Mucosa of stomach (tissue), 1 donor: ENCODE measurements around the gene SELL.
"Not testable (repeated sequence)": the region's sequence is repeated elsewhere in the genome, so short reads cannot be mapped to it uniquely, and the experiment has no call there.

Experiments used
- H3K27me3 ChIP-seq: one replicate; pipeline ENCODE4 v1.7.0; 2013; ENCODE audit warnings: mild to moderate bottlenecking, low read length; ENCODE audit not compliant: control insufficient read depth, insufficient read depth
- H3K36me3 ChIP-seq: one replicate; pipeline ENCODE4 v1.7.0; 2013; ENCODE audit warnings: low read length; ENCODE audit not compliant: control insufficient read depth, insufficient read depth
- H3K4me1 ChIP-seq: one replicate; pipeline ENCODE4 v1.7.0; 2013; ENCODE audit warnings: mild to moderate bottlenecking, low read length; ENCODE audit not compliant: control insufficient read depth, insufficient read depth
- H3K4me3 ChIP-seq: one replicate; pipeline ENCODE4 v1.7.0; 2013; ENCODE audit warnings: low read length
- H3K9ac ChIP-seq: one replicate; pipeline ENCODE4 v1.7.0; 2013; ENCODE audit warnings: mild to moderate bottlenecking, low read length, moderate library complexity
- H3K9me3 ChIP-seq: one replicate; pipeline ENCODE4 v1.7.0; 2013; ENCODE audit warnings: mild to moderate bottlenecking, low read length, moderate library complexity; ENCODE audit not compliant: control insufficient read depth
- donor health status: Pancreatic carcinoma.

Gene SELL

DNA sequence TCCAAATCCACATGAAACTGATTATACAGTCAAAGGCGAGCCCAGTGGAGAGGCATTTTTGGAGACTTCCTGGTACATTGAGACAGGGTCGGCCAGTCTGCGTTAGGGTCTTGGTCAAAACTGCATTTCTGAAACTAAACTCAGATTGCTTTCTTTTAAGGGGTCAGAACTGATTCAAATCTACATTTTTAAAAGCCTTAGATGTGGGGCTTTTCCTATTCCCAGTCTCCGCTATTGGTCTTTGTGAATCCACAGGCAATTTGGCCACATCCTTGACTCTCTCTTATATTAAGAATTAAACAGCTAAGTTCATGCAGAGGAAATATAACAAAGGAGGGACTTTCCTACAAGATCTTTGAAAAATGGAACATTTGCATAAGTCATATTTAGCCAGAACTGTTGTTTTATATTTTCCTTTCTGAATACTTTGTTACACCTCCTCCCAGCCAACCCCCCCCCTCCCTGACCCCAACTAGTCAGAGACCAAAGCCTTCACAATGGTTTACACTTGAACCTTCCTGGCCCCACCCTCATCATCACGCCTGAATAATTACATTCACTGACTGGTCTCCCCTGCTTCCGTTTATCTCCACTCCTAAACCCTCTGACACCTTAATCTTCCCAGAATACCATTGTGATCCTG, 30.9 kb downstream of the SELL start:
- H3K4me1 ChIP-seq, result no peaks in the 10 kb centered on the region
- H3K9me3 ChIP-seq, result no peaks in the 10 kb centered on the region
- H3K4me3 ChIP-seq, result no peak overlapping the region
- H3K9ac ChIP-seq, result no peak overlapping the region
- H3K36me3 ChIP-seq, result no peaks in the 10 kb centered on the region
- peaks cover 3% of the 10 kb centered on the region for H3K27me3 ChIP-seq

- Histone ChIP-seq H3K9me3 (no peaks in the 10 kb centered on the region), H3K9ac (no peak overlapping the region), H3K4me1 (no peaks in the 10 kb centered on the region), H3K4me3 (no peak overlapping the region), H3K27me3 (peaks cover 3% of the 10 kb centered on the region), H3K36me3 (no peaks in the 10 kb centered on the region)
Observed at GRCh38 chr1:169679692-169680091, 31.7 kb downstream of the SELL start.

- no peaks in the 10 kb centered on the region for H3K4me1 ChIP-seq
- no peak overlapping the region for H3K4me3 ChIP-seq
- H3K9me3 ChIP-seq, result no peaks in the 10 kb centered on the region
- no peak overlapping the region for H3K9ac ChIP-seq
- no peaks in the 10 kb centered on the region for H3K36me3 ChIP-seq
- H3K27me3 ChIP-seq, result no peaks in the 10 kb centered on the region
Observed at GRCh38 chr1:169676001-169676400, 35.4 kb downstream of the SELL start.

GRCh38 chr1:169670836-169671235, 40.6 kb downstream of the SELL start:
- Histone ChIP-seq H3K9me3 (no peaks in the 10 kb centered on the region), H3K4me1 (no peaks in the 10 kb centered on the region), H3K27me3 (no peaks in the 10 kb centered on the region), H3K36me3 (no peaks in the 10 kb centered on the region), H3K9ac (no peak overlapping the region), H3K4me3 (no peak overlapping the region)

DNA sequence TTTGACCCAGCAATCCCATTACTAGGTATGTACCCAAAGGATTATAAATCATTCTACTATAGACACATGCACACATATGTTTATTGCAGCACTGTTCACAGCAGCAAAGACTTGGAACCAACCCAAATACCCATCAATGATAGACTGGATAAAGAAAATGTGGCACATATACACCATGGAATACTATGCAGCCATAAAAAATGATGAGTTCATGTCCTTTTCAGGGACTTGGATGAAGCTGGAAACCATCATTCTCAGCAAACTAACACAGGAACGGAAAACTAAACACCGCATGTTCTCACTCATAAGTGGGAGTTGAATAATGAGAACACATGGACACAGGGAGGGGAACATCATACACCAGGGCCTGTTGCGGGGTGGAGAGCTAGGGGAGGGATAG, 41.2 kb downstream of the SELL start:
- H3K27me3 ChIP-seq, H3K4me3 ChIP-seq, H3K4me1 ChIP-seq, H3K36me3 ChIP-seq, H3K9ac ChIP-seq, H3K9me3 ChIP-seq: not testable (repeated sequence)

DNA sequence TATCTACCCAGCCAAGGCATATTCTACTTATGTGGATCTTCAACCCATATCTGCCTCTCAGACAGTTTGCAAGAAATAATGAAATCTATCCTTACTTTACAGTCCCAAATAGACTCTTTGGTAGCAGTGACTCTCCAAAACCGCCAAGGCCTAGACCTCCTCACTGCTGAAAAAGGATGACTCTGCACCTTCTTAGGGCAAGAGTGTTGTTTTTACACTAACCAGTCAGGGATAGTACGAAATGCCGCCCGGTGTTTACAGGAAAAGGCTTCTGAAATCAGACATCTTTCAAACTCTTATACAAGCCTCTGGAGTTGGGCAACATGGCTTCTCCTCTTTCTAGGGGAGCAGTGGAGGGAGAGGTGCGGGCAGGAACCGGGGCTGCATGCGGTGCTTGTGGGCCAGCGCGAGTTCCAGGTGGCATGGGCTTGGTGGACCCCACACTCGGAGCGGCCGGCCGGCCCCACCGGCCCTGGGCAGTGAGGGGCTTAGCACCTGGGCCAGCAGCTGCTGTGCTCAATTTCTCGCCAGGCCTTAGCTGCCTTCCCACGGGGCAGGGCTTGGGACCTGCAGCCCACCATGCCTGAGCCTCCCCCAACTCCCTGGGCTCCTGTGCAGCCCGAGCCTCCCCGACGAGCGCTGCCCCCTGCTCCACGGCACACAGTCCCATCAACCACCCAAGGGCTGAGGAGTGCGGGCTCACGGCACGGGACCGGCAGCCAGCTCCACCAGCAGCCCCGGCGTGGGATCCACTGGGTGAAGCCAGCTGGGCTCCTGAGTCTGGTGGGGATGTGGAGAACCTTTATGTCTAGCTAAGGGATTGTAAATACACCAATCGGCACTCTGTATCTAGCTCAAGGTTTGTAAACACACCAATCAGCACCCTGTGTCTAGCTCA, 43.5 kb downstream of the SELL start:
- not testable (repeated sequence) for H3K9me3 ChIP-seq, H3K4me1 ChIP-seq, H3K27me3 ChIP-seq, H3K9ac ChIP-seq, H3K36me3 ChIP-seq, H3K4me3 ChIP-seq

DNA sequence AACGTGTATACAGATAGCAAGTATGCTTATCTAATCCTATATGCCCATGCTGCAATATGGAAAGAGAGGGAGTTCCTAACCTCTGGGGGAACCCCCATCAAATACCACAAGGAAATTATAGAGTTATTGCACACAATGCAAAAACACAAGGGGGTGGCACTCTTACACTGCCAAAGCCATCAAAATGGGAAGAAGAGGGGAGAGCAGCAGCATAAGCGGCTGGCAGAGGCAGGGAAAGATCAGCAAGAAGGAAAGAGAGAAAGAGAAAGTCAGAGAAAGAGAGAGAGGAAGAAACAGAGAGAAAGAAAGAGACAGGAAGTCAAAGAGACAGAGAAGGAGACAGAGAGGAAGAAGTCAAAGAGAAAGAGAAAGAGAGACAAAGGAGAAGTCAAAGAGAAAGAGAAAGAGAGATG, 44.2 kb downstream of the SELL start:
- H3K27me3 ChIP-seq, H3K9ac ChIP-seq, H3K4me3 ChIP-seq, H3K36me3 ChIP-seq, H3K4me1 ChIP-seq, H3K9me3 ChIP-seq: not testable (repeated sequence)

GRCh38 chr1:169662680-169663079, 48.7 kb downstream of the SELL start:
- H3K9ac ChIP-seq, H3K9me3 ChIP-seq, H3K4me1 ChIP-seq, H3K27me3 ChIP-seq, H3K4me3 ChIP-seq, H3K36me3 ChIP-seq: not testable (repeated sequence)

DNA sequence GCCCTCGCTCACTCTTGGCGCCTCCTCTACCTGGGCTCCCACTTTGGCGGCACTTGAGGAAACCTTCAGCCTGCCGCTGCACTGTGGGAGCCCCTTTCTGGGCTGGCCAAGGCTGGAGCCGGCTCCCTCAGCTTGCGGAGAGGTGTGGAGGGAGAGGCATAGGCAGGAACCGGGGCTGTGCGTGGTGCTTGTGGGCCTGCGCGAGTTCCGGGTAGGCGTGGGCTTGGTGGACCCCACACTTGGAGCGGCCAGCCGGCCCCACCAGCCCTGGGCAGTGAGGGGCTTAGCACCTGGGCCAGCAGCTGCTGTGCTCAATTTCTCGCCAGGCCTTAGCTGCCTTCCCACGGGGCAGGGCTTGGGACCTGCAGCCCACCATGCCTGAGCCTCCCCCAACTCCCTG, 50.4 kb downstream of the SELL start:
- not testable (repeated sequence) for H3K4me1 ChIP-seq, H3K9me3 ChIP-seq, H3K36me3 ChIP-seq, H3K27me3 ChIP-seq, H3K9ac ChIP-seq, H3K4me3 ChIP-seq

GRCh38 chr1:169658777-169659176, 52.6 kb downstream of the SELL start:
- not testable (repeated sequence) for H3K4me3 ChIP-seq, H3K27me3 ChIP-seq, H3K4me1 ChIP-seq, H3K9me3 ChIP-seq, H3K36me3 ChIP-seq, H3K9ac ChIP-seq

GRCh38 chr1:169653873-169654272, 57.5 kb downstream of the SELL start:
- H3K9me3 ChIP-seq, result no peaks in the 10 kb centered on the region
- no peaks in the 10 kb centered on the region for H3K27me3 ChIP-seq
- H3K36me3 ChIP-seq, result no peaks in the 10 kb centered on the region
- H3K4me1 ChIP-seq, result no peaks in the 10 kb centered on the region
- H3K4me3 ChIP-seq, result no peak overlapping the region
- H3K9ac ChIP-seq, result no peak overlapping the region

- H3K4me1 ChIP-seq, result no peaks in the 10 kb centered on the region
- no peaks in the 10 kb centered on the region for H3K36me3 ChIP-seq
- H3K9ac ChIP-seq, result no peak overlapping the region
- no peaks in the 10 kb centered on the region for H3K9me3 ChIP-seq
- no peak overlapping the region for H3K4me3 ChIP-seq
- no peaks in the 10 kb centered on the region for H3K27me3 ChIP-seq
Observed at GRCh38 chr1:169651035-169651434, 60.4 kb downstream of the SELL start.
